ENCODE data around the gene CACNG5. TPM values are rescaled to one million over a fixed set of nuclear protein-coding genes. Genes with fewer than 3 reads are reported as not detected.

Gene CACNG5
- total RNA-seq, 1 donor from 2014 or later, result not detected

- peaks cover 61% of the 10 kb centered on the region for H3K27me3 Mint-ChIP-seq (ENCODE audit: low read depth, unreplicated experiment)
Observed at GRCh38 chr17:66831383-66832210, 3.3 kb upstream of the CACNG5 start.

GRCh38 chr17:66833201-66833600, 1.7 kb upstream of the CACNG5 start:
- Mint-ChIP-seq H3K4me1 (ENCODE audit: low read depth, unreplicated experiment) (no peaks in the 10 kb centered on the region), H3K27me3 (ENCODE audit: low read depth, unreplicated experiment) (peaks cover 73% of the 10 kb centered on the region)
- no peak for FAIRE-seq

More at GRCh38 chr17:66831383-66832210, 3.3 kb upstream of the CACNG5 start:
- no peaks in the 10 kb centered on the region for H3K36me3 Mint-ChIP-seq (ENCODE audit: low read depth, unreplicated experiment)
- no peak overlapping the region for H2AFZ ChIP-seq (ENCODE audit: low read depth, low read length)
- H3K36me3 ChIP-seq (ENCODE audit: insufficient read depth, low read length), result no peaks in the 10 kb centered on the region
- H4K20me1 ChIP-seq (ENCODE audit: insufficient read depth, low read length), result peaks cover 9% of the 10 kb centered on the region
- FAIRE-seq, result no peak
- H3K27ac Mint-ChIP-seq (ENCODE audit: unreplicated experiment), result no peak overlapping the region
- H3K4me2 ChIP-seq (ENCODE audit: low read length), result no peak overlapping the region
- H3K79me2 ChIP-seq (ENCODE audit: insufficient read depth, low read length), result no peaks in the 10 kb centered on the region
- no peaks in the 10 kb centered on the region for H3K4me1 ChIP-seq (ENCODE audit: insufficient read depth, low read length)
- peaks cover 40% of the 10 kb centered on the region for H3K27me3 ChIP-seq (ENCODE audit: insufficient read depth, low read length)
- H3K9me3 Mint-ChIP-seq (ENCODE audit: unreplicated experiment), result no peaks in the 10 kb centered on the region
- H3K4me3 ChIP-seq (ENCODE audit: insufficient read depth, low read depth, low read length), result no peak overlapping the region
- H3K27ac ChIP-seq (ENCODE audit: low read depth, low read length), result no peak overlapping the region
- no peaks in the 10 kb centered on the region for H3K9me3 ChIP-seq (ENCODE audit: insufficient read depth, low read depth, low read length)
- no peak for DNase-seq (ENCODE audit: low read depth)
- H3K4me3 Mint-ChIP-seq (ENCODE audit: unreplicated experiment), result no peak overlapping the region
- TF ChIP-seq CTCF (IDR thresholded peaks at IDR 0.05; ENCODE audit: insufficient read depth, low read depth, low read length) (no peak), EZH2 (IDR thresholded peaks at IDR 0.05; ENCODE audit: insufficient read depth, low read length) (no peak)
- no peaks in the 10 kb centered on the region for H3K4me1 Mint-ChIP-seq (ENCODE audit: low read depth, unreplicated experiment)
- no peak overlapping the region for H3K9ac ChIP-seq (ENCODE audit: low read length)

More at GRCh38 chr17:66833201-66833600, 1.7 kb upstream of the CACNG5 start:
- H3K27ac ChIP-seq (ENCODE audit: low read depth, low read length), result no peak overlapping the region
- H3K27ac Mint-ChIP-seq (ENCODE audit: unreplicated experiment), result no peak overlapping the region
- no peaks in the 10 kb centered on the region for H3K36me3 ChIP-seq (ENCODE audit: insufficient read depth, low read length)
- H3K9me3 Mint-ChIP-seq (ENCODE audit: unreplicated experiment), result no peaks in the 10 kb centered on the region
- no peak overlapping the region for H3K4me3 Mint-ChIP-seq (ENCODE audit: unreplicated experiment)
- H3K4me3 ChIP-seq (ENCODE audit: insufficient read depth, low read depth, low read length), result no peak overlapping the region
- TF ChIP-seq CTCF (IDR thresholded peaks at IDR 0.05; ENCODE audit: insufficient read depth, low read depth, low read length) (no peak), EZH2 (IDR thresholded peaks at IDR 0.05; ENCODE audit: insufficient read depth, low read length) (no peak)
- H3K27me3 ChIP-seq (ENCODE audit: insufficient read depth, low read length), result peaks cover 40% of the 10 kb centered on the region
- H3K4me2 ChIP-seq (ENCODE audit: low read length), result no peak overlapping the region
- no peaks in the 10 kb centered on the region for H3K9me3 ChIP-seq (ENCODE audit: insufficient read depth, low read depth, low read length)
- H3K4me1 ChIP-seq (ENCODE audit: insufficient read depth, low read length), result no peaks in the 10 kb centered on the region
- no peak overlapping the region for H2AFZ ChIP-seq (ENCODE audit: low read depth, low read length)
- no peak for DNase-seq (ENCODE audit: low read depth)
- no peaks in the 10 kb centered on the region for H3K36me3 Mint-ChIP-seq (ENCODE audit: low read depth, unreplicated experiment)
- peaks cover 9% of the 10 kb centered on the region for H4K20me1 ChIP-seq (ENCODE audit: insufficient read depth, low read length)
- H3K79me2 ChIP-seq (ENCODE audit: insufficient read depth, low read length), result no peaks in the 10 kb centered on the region
- H3K9ac ChIP-seq (ENCODE audit: low read length), result no peak overlapping the region

Data from astrocyte (in vitro differentiated cells and primary cell).